Measurements from ENCODE around the gene ZBP1. TPM values are rescaled to one million over a fixed set of nuclear protein-coding genes. Genes with fewer than 3 reads are reported as not detected.

Gene ZBP1
- total and polyA plus RNA-seq, 7 donors, result 0.36 to 17.2 (median 1.2) TPM; not detected in 2

- 93% methylated on average over 15 of the region's 15 CpGs for WGBS, 2 donors
- peak; percentile 55 for DNase-seq
- TF ChIP-seq EP300 (IDR thresholded peaks at IDR 0.05) (no peak), POLR2AphosphoS5 (IDR thresholded peaks at IDR 0.05) (no peak), POLR2A (IDR thresholded peaks at IDR 0.05) (no peak)
- TF ChIP-seq, protein P1, sequence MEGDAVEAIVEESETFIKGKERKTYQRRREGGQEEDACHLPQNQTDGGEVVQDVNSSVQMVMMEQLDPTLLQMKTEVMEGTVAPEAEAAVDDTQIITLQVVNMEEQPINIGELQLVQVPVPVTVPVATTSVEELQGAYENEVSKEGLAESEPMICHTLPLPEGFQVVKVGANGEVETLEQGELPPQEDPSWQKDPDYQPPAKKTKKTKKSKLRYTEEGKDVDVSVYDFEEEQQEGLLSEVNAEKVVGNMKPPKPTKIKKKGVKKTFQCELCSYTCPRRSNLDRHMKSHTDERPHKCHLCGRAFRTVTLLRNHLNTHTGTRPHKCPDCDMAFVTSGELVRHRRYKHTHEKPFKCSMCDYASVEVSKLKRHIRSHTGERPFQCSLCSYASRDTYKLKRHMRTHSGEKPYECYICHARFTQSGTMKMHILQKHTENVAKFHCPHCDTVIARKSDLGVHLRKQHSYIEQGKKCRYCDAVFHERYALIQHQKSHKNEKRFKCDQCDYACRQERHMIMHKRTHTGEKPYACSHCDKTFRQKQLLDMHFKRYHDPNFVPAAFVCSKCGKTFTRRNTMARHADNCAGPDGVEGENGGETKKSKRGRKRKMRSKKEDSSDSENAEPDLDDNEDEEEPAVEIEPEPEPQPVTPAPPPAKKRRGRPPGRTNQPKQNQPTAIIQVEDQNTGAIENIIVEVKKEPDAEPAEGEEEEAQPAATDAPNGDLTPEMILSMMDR (IDR thresholded peaks at IDR 0.05), result no peak
- Histone ChIP-seq H3K36me3 (peaks cover 0 to 36% (median 10%) of the 10 kb centered on the region in 4 donors), H3K27me3 (no peaks in the 10 kb centered on the region), H3K9me3 (no peaks in the 10 kb centered on the region), H3K27ac (no peak overlapping the region), H3K4me1 (peaks cover 0 to 7% (median 2%) of the 10 kb centered on the region in 4 donors), H3K4me3 (no peak overlapping the region)
- intact Hi-C loops (cut with DNase I), result no loop called here
Measured at GRCh38 chr20:57656252-57656820, 36.1 kb upstream of the ZBP1 start.

DNA sequence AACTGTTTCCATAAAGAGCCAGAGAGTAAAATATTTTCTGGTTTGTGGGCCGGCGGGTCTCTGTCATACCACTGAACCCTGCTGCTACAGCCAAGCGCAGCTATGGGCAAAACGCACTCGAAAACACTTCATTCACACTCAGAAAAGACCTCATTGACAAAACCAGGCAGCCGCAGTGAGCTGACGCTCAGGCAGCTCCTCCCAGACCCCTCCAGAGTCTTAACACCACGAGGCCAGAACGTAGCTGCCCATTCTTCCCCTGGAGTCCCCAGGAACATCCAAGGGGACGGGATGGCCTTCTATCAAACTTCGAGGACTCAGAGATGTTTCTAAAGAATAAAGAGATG, 35.6 kb upstream of the ZBP1 start:
- Histone ChIP-seq H3K36me3 (peaks cover 0 to 41% (median 10%) of the 10 kb centered on the region in 4 donors), H3K27me3 (no peaks in the 10 kb centered on the region), H3K27ac (peak overlapping the region in 1 of 4 donors; percentile 3), H3K9me3 (no peaks in the 10 kb centered on the region), H3K4me1 (peaks cover 0 to 7% (median 2%) of the 10 kb centered on the region in 4 donors), H3K4me3 (no peak overlapping the region)
- TF ChIP-seq POLR2A (IDR thresholded peaks at IDR 0.05) (no peak), EP300 (IDR thresholded peaks at IDR 0.05) (no peak), POLR2AphosphoS5 (IDR thresholded peaks at IDR 0.05) (no peak)
- TF ChIP-seq, protein P1 (IDR thresholded peaks at IDR 0.05), result no peak
- DNase-seq, result peak; percentile 40
- intact Hi-C loops (cut with DNase I), result no loop called here
- 90 to 93% methylated on average over 11 of the region's 11 CpGs for WGBS, 2 donors

DNA sequence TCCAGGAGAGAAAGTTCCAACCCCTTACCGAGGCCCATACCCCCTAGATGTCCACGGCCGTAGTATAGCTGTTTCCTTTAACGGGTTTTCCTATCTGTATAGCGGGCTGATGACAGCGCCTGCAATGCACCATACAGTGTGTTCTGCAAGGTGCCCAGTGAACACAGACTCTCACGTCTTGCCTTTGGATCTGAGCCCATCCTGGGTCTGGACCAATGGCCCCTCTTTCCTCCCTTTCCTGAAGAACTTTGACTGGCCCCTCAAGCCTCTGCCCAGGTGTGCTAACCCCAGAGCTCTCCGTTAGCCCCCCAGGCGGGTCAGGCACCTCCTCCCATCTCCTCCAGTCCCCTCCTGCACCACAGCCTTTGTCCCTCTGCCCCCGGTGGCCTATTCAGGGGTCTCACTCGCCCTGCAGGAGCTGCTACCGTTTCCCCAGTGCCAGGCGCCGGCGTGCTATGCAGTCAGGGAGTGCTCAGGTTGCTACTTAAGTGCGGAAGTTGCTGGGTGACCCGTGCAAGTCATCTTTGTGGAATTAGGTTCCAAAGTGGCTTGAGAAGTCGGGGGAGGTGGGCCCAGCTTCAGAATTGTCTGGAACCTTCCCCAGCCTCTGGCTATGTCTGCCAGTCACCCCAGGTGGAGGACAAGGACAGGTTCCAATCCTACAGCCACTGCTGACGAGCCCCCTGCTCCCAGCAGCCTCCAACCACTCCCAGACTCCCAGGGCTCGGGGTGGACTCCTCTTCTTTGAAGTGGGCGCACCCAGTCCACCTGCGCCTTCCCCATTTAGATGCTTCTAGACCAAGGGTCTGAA, 35.0 kb upstream of the ZBP1 start:
- Histone ChIP-seq H3K27me3 (no peaks in the 10 kb centered on the region), H3K4me1 (peaks cover 0 to 7% (median 2%) of the 10 kb centered on the region in 4 donors), H3K36me3 (peaks cover 0 to 44% (median 10%) of the 10 kb centered on the region in 4 donors), H3K27ac (peak overlapping the region in 1 of 4 donors; percentile 3), H3K4me3 (no peak overlapping the region), H3K9me3 (no peaks in the 10 kb centered on the region)
- TF ChIP-seq EP300 (IDR thresholded peaks at IDR 0.05) (no peak), POLR2A (IDR thresholded peaks at IDR 0.05) (no peak), POLR2AphosphoS5 (IDR thresholded peaks at IDR 0.05) (no peak)
- TF ChIP-seq, protein P1 (IDR thresholded peaks at IDR 0.05), result no peak
- intact Hi-C loops (cut with DNase I), result loop anchor here (1.0 to 5.0 kb wide), 2 partner anchors 432 to 524 kb away; no protein-coding TSS in a partner anchor
- no peak for DNase-seq
- 88 to 92% methylated on average over 22 of the region's 22 CpGs for WGBS, 2 donors

DNA sequence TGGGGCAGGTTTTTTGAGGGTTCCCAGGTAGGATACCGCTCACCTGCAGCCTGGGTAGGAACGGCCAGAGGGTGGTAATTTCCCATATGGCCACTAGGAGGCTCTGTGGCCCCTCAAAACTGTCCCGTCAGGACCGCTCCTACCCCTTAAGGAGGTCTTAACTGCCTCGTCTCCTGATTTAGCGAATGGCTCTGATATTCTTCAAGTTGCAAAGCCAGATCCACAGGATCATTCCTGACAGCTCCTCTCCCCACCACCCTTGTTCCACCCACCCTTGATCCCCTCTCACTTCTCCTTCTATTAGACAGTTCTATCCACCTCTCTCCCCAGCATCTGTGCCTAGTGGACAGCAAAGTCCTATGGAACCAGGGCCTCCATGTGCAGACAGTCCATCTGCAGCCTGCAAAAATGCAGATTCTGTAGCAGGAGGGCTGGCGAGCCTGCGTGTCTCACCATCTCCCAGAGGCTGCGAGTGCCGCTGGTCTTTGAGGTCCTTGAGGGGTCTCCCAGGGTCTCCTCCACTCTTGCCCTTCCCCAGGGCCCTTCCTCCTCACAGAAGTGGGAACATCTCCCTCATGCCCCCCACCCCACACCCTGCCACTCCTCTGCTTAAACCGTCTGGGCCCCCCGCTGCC, 34.3 kb upstream of the ZBP1 start:
- H3K27me3 ChIP-seq, result no peaks in the 10 kb centered on the region
- TF ChIP-seq, protein P1 (IDR thresholded peaks at IDR 0.05), result peak; percentile 79 to 96 (median 92)
- TF ChIP-seq EP300 (IDR thresholded peaks at IDR 0.05), result no peak
- 46% methylated on average over 12 of the region's 12 CpGs for WGBS, 2 donors
- peaks cover 0 to 43% (median 10%) of the 10 kb centered on the region in 4 donors for H3K36me3 ChIP-seq
- intact Hi-C loops (cut with DNase I), result loop anchor here (1.0 to 5.0 kb wide), 2 partner anchors 433 to 525 kb away; no protein-coding TSS in a partner anchor
- H3K4me1 ChIP-seq, result peaks cover 0 to 7% (median 2%) of the 10 kb centered on the region in 4 donors
- H3K9me3 ChIP-seq, result no peaks in the 10 kb centered on the region
- no peak overlapping the region for H3K4me3 ChIP-seq
- DNase-seq, result peak; percentile 76
- no peak overlapping the region for H3K27ac ChIP-seq
